Activated CD8-positive, alpha-beta T cell treated with anti-CD3 and anti-CD28 coated beads for 36 hours (primary cell): ENCODE measurements around the gene STRA8. TPM values are rescaled to one million over a fixed set of nuclear protein-coding genes. Genes with fewer than 3 reads are reported as not detected.
A peak's percentile ranks its signal among the peaks of the same experiment; 100 is the strongest.
"Not testable (repeated sequence)": the region's sequence is repeated elsewhere in the genome, so short reads cannot be mapped to it uniquely, and the experiment has no call there.

Source experiments
- ATAC-seq: fragments of 200-7000 bp; cut with Tn5 transposase; one replicate; pipeline ENCODE4 v1.10.0; 2021; ENCODE audit warnings: mild to moderate bottlenecking, moderate library complexity
- CTCF ChIA-PET: fragments of 350-600 bp; sonication (Branson Sonifier 250); formaldehyde crosslinking; loops from one replicate; lab custom pipeline; 2021; ENCODE audit warnings: antibody characterized with exemption; lab: Charles Lee
- POLR2A ChIA-PET: fragments of 350-600 bp; sonication (Branson Sonifier 250); formaldehyde crosslinking; loops from one replicate; lab custom pipeline; 2021; ENCODE audit warnings: antibody characterized with exemption; lab: Charles Lee
- DNase-seq: peaks from one replicate; pipeline ENCODE4 v3.0.0-alpha.2; 2020
- H3K27ac Mint-ChIP-seq: one replicate; pipeline ENCODE4 v1.8.0; 2021; ENCODE audit warnings: mild to moderate bottlenecking, mixed read lengths
- H3K27me3 Mint-ChIP-seq: one replicate; pipeline ENCODE4 v1.8.0; 2021; ENCODE audit warnings: mixed read lengths
- H3K36me3 Mint-ChIP-seq: one replicate; pipeline ENCODE4 v1.8.0; 2021; ENCODE audit warnings: low read depth, mixed read lengths
- H3K4me1 Mint-ChIP-seq: one replicate; pipeline ENCODE4 v1.8.0; 2021; ENCODE audit warnings: low read depth, mixed read lengths
- H3K4me3 Mint-ChIP-seq: one replicate; pipeline ENCODE4 v1.8.0; 2021; ENCODE audit warnings: mild to moderate bottlenecking, moderate library complexity, mixed read lengths
- H3K9me3 Mint-ChIP-seq: one replicate; pipeline ENCODE4 v1.8.0; 2021; ENCODE audit warnings: mixed read lengths
- intact Hi-C: fragments of 100-400 bp; cut with micrococcal nuclease; formaldehyde crosslinking; loops from one replicate; pipeline ENCODE4 v1.10.0; 2022
- total RNA-seq, 2 experiments: library from RNA; stranded (reverse); gene quantifications; one replicate each; pipeline ENCODE4 v1.2.3, GENCODE V29; 2021
- TF ChIP-seq, protein P1 (sequence below): fragments of 200-600 bp; IDR thresholded peaks from one replicate; pipeline ENCODE4 v1.8.0; 2022; ENCODE audit warnings: antibody characterized with exemption, mild to moderate bottlenecking

STRA8 gene
- total RNA-seq, 2 experiments from 2014 or later, result not detected

DNA sequence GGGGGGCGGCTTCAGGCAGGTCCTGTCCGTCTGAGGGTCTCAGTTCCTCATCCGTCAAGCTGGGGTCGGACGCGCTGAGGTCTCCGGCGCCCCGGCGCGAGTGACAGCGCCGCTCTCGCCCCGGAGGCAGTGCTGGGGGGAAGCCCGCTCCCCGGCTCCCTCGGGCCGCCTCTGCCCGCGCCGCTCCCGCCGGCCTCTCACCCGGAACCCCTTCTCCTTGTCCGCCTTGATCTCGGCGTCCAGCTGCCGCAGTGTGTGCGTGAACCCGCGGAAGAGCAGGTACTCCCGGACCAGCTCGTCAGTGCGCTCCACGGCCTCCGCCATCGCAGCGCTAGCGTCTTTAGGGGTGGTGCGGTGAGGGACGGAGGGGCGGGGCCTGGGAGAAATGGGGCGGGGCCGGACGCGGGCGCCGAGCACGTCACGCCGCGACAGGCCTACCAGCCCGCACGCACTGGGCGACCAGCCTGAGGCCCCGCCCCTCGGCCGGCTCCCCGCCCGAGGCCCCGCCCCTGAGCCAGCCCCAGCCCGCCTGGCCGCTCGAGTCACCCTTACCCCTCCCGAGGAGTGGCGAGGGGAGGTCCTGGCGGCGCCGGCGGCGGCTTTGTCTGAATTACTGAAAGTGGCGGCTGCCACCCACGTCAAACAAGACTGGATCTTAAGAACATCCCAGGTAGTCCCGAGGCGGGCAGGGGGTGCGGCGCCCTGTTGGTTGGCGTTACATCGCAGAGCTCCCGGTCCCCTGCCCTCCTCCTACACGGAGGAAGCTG lies 22.3 kb upstream of the STRA8 start, which contains the start of gene WDR91:
WDR91 (minus strand) TSS at position 348 of the 767 bp plus-strand sequence; CDS start at position 324, 24 bp downstream.
- Mint-ChIP-seq H3K36me3 (peaks cover 10% of the 10 kb centered on the region), H3K9me3 (no peaks in the 10 kb centered on the region), H3K27ac (peak within 1 kb of the TSS; percentile 97), H3K4me3 (peak within 1 kb of the TSS; percentile 88), H3K4me1 (peaks cover 29% of the 10 kb centered on the region), H3K27me3 (peaks cover 1% of the 10 kb centered on the region)
- ATAC-seq, result peak; percentile 96
- intact Hi-C loops, result no loop called here
- CTCF ChIA-PET, result interaction anchor here (1.0 to 2.4 kb wide), 5 partner anchors 13 to 70 kb away, joined by 3 to 10 read pairs (median 3); partner anchors contain the start of gene CYREN
- TF ChIP-seq, protein P1, sequence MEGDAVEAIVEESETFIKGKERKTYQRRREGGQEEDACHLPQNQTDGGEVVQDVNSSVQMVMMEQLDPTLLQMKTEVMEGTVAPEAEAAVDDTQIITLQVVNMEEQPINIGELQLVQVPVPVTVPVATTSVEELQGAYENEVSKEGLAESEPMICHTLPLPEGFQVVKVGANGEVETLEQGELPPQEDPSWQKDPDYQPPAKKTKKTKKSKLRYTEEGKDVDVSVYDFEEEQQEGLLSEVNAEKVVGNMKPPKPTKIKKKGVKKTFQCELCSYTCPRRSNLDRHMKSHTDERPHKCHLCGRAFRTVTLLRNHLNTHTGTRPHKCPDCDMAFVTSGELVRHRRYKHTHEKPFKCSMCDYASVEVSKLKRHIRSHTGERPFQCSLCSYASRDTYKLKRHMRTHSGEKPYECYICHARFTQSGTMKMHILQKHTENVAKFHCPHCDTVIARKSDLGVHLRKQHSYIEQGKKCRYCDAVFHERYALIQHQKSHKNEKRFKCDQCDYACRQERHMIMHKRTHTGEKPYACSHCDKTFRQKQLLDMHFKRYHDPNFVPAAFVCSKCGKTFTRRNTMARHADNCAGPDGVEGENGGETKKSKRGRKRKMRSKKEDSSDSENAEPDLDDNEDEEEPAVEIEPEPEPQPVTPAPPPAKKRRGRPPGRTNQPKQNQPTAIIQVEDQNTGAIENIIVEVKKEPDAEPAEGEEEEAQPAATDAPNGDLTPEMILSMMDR, result no peak
- POLR2A ChIA-PET, result interaction anchor here (1.0 to 3.4 kb wide), 6 partner anchors 9 to 225 kb away, joined by 3 to 17 read pairs (median 6); partner anchors contain the start of genes AGBL3, CYREN and TMEM140
- peak; percentile 95 for DNase-seq

DNA sequence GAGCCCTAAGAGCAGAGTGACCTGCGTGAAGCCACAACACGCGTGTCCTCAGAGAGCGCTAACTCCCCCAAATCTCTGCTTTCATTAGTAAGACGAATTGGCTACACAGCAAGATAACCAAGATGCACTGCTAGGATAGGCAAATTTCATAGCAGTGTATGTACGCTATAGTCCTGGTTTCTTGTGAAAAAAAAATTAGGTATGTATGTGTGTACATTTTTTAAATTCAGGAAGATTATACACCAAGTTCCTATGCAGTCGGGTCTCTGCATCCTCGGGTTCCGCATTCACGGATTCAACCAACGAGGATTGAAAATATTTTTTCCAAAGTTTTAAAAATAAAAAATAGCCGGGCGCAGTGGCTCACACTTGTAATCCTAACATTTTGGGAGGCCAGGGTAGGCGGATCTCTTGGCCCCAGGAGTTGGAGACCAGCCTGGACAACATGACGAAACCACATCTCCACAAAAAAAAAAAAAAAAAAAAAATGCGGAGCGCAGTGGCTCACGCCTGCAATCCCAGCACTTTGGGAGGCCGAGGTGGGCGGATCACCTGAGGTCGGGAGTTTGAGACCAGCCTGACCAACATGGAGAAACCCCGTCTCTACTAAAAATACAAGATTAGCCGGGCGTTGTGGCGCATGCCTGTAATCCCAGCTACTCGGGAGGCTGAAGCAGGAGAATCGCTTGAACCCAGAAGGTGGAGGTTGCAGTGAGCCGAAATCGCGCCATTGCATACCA lies 21.5 kb upstream of the STRA8 start:
- ChIA-PET CTCF (interaction anchor here (1.0 to 2.4 kb wide), 3 partner anchors 41 to 69 kb away, joined by 3 to 10 read pairs (median 4); partner anchors contain the start of gene CYREN), POLR2A (interaction anchor here (1.9 to 3.4 kb wide), 2 partner anchors 41 to 226 kb away, joined by 7 to 17 read pairs; partner anchors contain the start of genes AGBL3 and CYREN)
- H3K27me3 Mint-ChIP-seq, DNase-seq, intact Hi-C loops, H3K36me3 Mint-ChIP-seq, H3K9me3 Mint-ChIP-seq, ATAC-seq: not testable (repeated sequence)
- peak overlapping the region; percentile 79 for H3K27ac Mint-ChIP-seq
- H3K4me3 Mint-ChIP-seq, result peak overlapping the region; percentile 88
- H3K4me1 Mint-ChIP-seq, result peaks cover 25% of the 10 kb centered on the region

DNA sequence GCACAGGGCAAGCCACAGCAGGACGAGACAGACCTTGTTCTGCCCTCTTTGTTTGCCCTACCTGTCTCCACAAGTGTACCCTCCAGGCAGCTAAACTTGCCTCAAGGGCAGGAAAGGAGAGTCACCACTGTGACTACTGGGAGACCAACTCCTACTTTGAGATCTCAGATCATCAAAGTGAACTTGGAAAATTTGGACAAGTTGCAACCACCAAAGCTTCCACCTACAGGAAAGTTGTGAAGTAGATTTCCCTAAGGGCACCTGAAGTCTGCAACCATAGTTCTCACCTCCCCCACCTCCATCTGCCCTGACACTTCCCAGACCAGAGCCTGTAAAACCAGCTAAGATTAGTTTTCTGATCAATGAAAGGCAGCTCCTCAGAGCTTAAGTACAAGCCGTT lies 19.8 kb upstream of the STRA8 start:
- TF ChIP-seq, protein P1, result no peak
- ChIA-PET POLR2A (interaction anchor here (0.6 kb wide), 2 partner anchors 12 to 53 kb away, joined by 3 to 4 read pairs; no protein-coding TSS in a partner anchor), CTCF (no interaction called here)
- Mint-ChIP-seq H3K4me3 (no peak overlapping the region), H3K36me3 (peaks cover under 1% of the 10 kb centered on the region), H3K27me3 (peaks cover 2% of the 10 kb centered on the region), H3K27ac (no peak overlapping the region), H3K9me3 (no peaks in the 10 kb centered on the region), H3K4me1 (peaks cover 9% of the 10 kb centered on the region)
- no peak for DNase-seq
- intact Hi-C loops, result no loop called here
- ATAC-seq, result no peak

DNA sequence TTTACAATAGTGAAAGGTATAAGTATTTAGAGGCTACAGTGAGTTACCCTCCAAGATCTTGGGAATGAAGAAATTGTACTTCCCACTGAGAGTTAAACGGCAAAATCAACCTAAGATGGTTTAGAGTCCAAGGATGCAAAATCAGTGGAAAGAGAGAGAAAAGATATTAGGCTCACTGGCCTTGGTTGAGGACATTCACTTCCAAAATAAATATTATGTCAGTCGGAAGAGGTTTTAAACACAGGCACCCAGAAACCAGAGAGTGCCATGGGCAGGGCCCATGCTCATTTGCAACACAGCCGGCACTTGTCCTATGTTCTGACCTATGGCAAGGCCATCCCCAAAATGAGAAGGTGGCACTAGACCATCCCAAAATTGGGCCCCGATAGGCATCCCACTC lies 18.5 kb upstream of the STRA8 start:
- H3K9me3 Mint-ChIP-seq, result no peaks in the 10 kb centered on the region
- peaks cover 3% of the 10 kb centered on the region for H3K27me3 Mint-ChIP-seq
- intact Hi-C loops, result no loop called here
- ATAC-seq, result no peak
- ChIA-PET CTCF (interaction anchor here (1.1 kb wide), 1 partner anchor 30 kb away, joined by 3 read pairs; no protein-coding TSS in a partner anchor), POLR2A (no interaction called here)
- H3K27ac Mint-ChIP-seq, result no peak overlapping the region
- TF ChIP-seq, protein P1, result no peak
- peaks cover 7% of the 10 kb centered on the region for H3K4me1 Mint-ChIP-seq
- H3K36me3 Mint-ChIP-seq, result no peaks in the 10 kb centered on the region
- H3K4me3 Mint-ChIP-seq, result no peak overlapping the region
- DNase-seq, result no peak

DNA sequence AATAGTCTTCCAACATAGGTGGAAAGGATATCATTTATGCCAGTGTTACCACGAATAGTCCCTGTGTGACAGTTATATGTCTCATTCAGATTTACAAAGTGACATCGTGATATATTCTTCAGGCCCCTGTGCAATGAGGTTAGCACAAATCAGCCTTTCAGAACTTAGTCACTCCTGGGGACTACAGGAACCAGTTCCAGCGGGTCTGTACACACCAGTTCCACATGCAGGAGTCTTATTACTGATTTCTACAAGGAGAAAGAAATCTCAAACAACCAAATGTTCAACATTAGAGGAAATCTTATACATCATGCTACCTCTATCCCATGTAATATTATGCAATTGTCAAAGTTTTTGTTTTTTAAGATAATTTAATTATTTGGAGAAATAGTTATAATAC lies 17.9 kb upstream of the STRA8 start:
- TF ChIP-seq, protein P1, result no peak
- H3K27ac Mint-ChIP-seq, result no peak overlapping the region
- H3K9me3 Mint-ChIP-seq, result no peaks in the 10 kb centered on the region
- no peak for DNase-seq
- intact Hi-C loops, result no loop called here
- H3K4me3 Mint-ChIP-seq, result no peak overlapping the region
- H3K4me1 Mint-ChIP-seq, result peaks cover 2% of the 10 kb centered on the region
- no peak for ATAC-seq
- CTCF ChIA-PET, result no interaction called here
- H3K36me3 Mint-ChIP-seq, result no peaks in the 10 kb centered on the region
- H3K27me3 Mint-ChIP-seq, result peaks cover 3% of the 10 kb centered on the region
- POLR2A ChIA-PET, result no interaction called here
